ENCODE measurements around the gene RNASEL.

DNA sequence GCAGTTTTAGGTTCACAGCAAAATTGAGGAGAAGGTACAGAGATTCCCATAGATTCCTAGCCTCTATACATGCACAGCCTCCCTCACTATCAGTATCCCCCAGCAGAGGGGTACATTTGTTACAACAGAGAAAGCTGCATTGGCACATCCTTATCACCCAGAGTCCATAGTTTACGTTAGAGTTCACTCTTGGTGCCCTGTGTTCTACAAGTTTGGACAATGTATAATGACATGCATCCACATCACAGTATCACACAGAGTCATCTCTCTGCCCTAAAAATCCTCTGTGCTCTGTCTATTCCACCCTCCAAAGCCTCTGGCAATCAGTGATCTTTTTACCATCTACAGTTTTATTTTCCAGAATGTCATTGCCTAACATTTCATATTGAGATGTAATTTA lies 37.5 kb upstream of the RNASEL start:
- TF ChIP-seq, protein P1, sequence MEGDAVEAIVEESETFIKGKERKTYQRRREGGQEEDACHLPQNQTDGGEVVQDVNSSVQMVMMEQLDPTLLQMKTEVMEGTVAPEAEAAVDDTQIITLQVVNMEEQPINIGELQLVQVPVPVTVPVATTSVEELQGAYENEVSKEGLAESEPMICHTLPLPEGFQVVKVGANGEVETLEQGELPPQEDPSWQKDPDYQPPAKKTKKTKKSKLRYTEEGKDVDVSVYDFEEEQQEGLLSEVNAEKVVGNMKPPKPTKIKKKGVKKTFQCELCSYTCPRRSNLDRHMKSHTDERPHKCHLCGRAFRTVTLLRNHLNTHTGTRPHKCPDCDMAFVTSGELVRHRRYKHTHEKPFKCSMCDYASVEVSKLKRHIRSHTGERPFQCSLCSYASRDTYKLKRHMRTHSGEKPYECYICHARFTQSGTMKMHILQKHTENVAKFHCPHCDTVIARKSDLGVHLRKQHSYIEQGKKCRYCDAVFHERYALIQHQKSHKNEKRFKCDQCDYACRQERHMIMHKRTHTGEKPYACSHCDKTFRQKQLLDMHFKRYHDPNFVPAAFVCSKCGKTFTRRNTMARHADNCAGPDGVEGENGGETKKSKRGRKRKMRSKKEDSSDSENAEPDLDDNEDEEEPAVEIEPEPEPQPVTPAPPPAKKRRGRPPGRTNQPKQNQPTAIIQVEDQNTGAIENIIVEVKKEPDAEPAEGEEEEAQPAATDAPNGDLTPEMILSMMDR (IDR thresholded peaks at IDR 0.05) = no peak
- no peak for TF ChIP-seq EZH2 (IDR thresholded peaks at IDR 0.05; ENCODE audit: borderline replicate concordance, insufficient read depth, low read depth, low read length, poor library complexity, severe bottlenecking)

Measured in B cell (primary cell).